ENCODE measurements around the gene SH2D5.

DNA sequence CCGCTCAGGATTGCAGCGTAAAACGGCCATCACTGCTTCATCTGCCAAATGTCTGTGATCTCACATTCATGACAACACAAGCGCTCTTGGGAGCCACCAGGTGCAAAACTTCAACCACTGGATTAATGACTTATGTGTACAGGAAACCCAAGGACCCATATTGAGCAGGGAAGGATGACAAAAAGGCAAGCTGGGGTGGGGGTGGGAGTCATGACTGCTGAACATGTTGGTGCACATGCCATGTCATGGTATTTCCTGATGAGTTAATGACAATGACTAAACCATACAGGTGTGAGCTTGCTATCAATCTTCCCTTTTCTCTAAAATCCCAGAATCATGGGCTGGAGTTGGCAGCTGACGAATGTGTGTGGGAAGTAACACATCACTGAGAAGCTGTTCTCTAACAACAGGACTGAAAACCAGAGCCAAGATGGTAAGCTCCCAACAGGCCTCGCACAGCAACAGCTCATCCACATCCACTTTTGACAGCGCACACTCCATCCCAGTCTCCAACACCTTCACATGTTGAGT, 3.1 kb upstream of the SH2D5 start:
- TF ChIP-seq, protein P1, sequence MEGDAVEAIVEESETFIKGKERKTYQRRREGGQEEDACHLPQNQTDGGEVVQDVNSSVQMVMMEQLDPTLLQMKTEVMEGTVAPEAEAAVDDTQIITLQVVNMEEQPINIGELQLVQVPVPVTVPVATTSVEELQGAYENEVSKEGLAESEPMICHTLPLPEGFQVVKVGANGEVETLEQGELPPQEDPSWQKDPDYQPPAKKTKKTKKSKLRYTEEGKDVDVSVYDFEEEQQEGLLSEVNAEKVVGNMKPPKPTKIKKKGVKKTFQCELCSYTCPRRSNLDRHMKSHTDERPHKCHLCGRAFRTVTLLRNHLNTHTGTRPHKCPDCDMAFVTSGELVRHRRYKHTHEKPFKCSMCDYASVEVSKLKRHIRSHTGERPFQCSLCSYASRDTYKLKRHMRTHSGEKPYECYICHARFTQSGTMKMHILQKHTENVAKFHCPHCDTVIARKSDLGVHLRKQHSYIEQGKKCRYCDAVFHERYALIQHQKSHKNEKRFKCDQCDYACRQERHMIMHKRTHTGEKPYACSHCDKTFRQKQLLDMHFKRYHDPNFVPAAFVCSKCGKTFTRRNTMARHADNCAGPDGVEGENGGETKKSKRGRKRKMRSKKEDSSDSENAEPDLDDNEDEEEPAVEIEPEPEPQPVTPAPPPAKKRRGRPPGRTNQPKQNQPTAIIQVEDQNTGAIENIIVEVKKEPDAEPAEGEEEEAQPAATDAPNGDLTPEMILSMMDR (IDR thresholded peaks at IDR 0.05; ENCODE audit: low read length) = no peak
- no peak for TF ChIP-seq EZH2phosphoT487 (IDR thresholded peaks at IDR 0.05; ENCODE audit: low read length)
- no peak for TF ChIP-seq EZH2 (optimal IDR thresholded peaks at IDR 0.05; ENCODE audit: low read depth, low read length)

Measured in MM.1S (cell line).